NCI-H1436 (cell line): Measurements from ENCODE around the gene CHRNG.
"Not testable (repeated sequence)": the region's sequence is repeated elsewhere in the genome, so short reads cannot be mapped to it uniquely, and the experiment has no call there.

ENCODE experiments used
- DNase-seq: peaks from one replicate; lab custom pipeline; 2025; lab: John Stamatoyannopoulos, UW

The CHRNG gene

DNA sequence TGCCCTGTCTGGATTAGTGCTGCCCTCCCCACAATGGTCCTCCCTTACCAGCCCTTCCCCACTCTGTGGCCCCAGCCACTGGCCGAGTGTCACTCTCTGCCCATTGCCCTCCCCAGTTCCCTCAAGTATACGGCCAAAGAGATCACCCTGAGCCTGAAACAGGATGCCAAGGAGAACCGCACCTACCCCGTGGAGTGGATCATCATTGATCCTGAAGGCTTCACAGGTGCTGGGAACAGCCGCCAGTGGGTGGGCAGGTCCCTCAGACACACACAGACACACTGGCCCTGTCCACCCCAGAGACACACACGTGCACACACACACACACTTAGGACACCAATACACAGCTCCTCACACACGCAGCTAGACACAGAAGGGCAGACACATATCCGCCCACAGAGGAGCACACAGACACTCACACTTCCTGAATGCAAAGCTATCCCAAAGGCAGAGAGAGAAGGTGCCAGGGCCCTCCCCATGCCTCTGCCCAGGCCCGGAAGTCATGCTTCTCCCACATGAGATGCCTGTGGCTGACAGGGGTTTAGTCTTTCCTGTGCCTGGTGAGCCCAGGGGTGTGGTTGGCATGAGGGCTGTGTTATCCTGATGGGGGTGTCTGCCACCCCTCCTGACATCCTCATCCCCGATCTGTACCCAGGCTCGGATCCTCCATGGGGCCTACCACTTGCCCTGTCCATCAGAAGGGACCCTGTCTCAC lies 10.6 kb upstream of the CHRNG start:
- no peak for DNase-seq

DNA sequence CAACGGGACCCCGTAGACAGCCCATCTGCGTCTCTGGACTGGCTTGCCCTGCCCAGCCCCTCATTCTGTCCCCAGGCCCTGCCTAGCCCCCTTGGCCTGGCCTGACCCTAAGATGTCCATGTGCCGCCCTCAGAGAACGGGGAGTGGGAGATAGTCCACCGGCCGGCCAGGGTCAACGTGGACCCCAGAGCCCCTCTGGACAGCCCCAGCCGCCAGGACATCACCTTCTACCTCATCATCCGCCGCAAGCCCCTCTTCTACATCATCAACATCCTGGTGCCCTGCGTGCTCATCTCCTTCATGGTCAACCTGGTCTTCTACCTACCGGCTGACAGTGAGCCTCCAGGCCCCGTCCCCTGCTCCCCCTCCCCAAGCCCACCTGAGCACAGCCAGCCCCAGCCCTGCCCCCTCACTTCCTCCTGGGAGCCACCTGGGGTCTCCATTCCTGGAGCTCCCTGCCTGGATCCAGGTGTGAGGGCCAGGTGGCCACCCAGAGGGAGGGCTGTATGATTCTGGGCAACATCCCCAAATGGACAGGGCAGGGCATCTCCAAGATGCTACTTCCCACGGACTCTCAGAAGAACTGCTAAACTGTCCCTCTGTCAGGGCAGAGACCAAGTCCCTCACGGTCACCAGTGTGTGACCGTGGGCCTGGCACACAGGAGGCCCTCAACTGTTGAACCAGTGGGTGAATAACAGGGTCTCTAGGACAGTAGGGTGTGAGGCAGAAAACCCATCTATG lies 9.5 kb upstream of the CHRNG start:
- no peak for DNase-seq

DNA sequence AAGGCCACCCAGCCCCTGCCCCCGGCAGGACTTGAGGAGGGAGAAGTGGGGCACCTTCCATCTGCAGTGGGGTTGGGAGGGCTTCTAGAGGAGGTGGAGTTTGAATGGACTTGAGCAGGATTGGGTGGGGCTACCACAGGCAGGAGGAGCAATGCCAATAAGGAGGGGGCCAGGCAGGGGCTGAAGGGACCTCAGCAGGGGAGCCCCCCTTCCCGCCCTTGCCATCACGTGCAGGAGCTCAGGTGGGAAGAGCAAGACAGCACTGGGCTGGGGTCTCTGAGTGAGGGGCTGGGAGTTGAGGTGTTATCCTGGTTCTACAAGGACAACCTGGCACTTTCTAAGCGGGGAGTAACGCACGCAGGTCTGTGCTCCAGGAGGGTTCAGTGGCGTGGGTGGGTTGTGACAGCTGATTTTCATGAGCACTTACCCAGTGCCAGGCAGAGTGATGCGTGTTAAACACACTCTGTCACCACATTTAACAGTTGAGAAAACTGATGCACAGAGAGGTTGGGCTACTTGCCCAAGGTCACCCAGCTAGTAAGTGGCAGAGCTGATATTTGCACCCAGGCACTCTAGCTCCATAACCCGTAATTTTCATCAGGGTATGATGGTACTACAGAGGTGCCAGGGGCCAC lies 8.7 kb upstream of the CHRNG start:
- no peak for DNase-seq

DNA sequence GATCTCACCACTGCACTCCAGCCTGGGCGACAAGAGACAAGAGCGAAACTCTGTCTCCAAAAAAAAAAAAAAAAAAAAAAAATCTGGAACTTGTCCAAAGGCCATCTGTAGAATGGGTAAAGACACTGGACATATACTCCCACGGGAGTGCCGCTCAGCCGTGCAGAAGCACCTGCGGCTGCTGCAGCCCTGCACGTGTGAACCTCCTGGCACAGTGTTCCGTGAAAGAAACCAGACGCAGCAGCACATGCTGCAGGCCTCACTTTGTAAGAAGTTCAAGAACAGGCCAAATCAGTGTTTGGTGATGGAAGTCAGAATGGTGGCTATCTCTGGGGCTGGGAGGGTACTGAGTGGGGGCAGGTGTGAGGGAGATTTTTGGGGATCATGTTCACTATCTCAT lies 7.1 kb upstream of the CHRNG start:
- DNase-seq = peak; percentile 12

DNA sequence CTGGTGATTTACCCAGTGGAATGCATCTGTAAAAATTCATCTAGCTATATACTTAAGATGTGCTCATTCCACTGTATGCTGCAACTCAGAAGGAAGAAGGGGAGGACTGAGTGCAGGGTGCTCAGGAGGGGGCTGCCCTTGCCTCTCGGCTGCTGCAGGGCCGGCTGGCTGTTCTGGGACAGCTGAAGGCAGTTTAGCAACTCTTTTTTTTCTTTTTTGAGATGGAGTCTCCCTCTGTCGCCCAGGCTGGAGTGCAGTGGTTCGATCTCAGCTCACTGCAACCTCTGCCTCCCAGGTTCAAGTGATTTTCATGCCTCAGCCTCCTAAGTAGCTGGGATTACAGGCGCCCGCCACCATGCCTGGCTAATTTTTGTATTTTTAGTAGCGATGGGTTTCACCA lies 6.7 kb upstream of the CHRNG start:
- not testable (repeated sequence) for DNase-seq

DNA sequence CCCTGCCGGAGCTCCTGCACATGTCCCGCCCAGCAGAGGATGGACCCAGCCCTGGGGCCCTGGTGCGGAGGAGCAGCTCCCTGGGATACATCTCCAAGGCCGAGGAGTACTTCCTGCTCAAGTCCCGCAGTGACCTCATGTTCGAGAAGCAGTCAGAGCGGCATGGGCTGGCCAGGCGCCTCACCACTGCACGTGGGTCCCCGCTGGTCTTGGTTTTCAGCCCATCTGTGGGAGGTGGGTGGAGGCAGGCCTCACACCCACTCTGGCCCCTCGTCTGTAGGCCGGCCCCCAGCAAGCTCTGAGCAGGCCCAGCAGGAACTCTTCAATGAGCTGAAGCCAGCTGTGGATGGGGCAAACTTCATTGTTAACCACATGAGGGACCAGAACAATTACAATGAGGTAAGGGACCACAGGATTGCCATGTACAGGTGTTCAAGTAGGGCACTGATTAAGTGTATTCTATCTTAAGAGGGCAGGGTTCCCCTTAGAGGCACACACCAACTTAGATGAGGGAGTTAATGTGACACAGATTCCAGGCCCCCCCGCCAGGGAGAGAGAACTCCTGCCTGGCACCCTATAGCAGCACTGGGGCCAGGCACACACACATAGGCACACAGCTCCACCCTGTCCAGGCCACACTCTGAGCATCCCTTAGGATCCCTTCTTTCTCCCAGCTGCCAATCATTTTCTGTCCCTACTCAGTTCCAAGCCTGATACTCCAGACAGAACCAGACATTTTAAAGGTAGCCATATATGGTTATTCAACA lies 5.4 kb upstream of the CHRNG start:
- no peak for DNase-seq

DNA sequence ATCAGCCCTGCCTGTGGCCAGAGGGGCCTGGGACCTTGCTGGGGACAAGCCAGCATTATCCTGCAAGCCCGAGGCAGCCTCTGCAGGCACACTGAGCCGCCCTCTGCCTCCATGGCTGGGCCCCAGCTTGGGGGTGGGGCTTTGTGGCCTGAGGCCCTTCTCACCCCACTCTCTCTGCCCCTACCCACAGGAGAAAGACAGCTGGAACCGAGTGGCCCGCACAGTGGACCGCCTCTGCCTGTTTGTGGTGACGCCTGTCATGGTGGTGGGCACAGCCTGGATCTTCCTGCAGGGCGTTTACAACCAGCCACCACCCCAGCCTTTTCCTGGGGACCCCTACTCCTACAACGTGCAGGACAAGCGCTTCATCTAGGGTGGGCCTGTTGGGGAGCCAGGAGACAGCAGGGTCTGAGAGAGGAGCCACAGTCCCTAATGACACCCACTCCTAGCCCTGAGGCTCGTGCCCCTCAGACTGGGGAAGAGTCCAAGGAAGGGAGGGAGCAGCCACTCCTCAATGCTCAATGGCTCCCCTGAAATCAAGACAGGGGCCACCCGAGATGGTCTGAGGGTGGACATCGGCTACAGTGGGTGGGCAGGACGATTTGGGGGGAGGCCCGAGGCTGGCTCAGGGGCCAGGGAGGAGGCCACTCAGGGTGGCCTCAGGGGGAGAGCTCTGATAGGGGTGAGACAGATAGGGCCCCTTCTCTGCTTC lies 4.4 kb upstream of the CHRNG start:
- DNase-seq = no peak

DNA sequence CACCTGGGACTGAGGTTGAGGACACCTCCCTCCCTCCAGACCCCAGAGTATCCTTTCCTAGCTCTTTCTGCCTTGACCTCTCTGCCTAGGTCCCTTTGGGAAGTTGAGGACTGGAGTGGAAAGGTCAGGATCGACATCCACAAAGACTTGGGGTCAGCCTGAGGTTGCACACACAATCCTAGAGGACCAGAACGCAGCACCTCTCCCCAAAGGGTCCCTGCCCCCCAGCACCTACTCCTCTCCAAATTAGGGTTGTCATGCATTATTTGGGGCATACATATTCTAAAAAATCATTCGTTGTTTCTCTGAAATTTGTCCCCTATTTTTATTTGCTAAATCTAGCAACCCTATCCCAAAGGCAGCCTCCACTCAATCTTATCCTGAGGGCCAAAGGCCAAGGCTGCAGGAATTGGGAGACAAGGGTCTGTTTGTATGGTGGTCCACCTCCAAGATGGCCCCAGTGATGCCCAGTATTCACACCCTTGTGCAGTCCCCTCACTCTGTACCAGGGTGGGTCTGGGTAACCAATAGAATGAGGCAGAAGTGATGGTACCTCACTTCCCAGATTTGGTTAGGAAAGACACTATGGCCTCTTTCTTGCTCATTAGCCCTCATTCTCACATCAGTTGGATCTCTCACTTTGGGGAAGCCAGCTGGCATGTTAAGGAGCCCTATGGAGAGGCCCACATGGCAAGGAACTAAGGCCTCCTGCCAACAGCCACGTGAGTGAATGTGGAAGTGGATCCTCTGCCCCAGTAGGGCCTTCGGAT lies 3.5 kb upstream of the CHRNG start:
- no peak for DNase-seq

DNA sequence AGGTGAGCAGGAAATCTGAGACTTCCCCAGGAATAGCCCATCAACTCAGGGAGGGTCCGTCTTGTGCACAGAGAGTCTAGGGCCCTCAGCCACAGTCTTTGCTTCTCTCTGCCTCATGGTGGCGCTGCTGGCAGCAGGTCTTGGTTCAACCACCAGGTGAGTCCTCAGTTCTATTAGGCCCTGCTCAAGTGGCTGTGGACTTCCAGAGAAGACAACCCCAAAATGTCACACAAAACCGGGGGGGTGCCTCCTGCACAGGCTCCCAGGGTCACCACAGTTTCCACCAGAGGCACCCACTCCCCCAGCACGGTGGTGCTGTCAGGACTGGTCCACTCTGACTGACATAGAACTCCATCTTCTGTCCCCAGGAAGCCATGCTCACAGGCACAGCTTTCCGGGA lies 2.4 kb upstream of the CHRNG start:
- DNase-seq = no peak

DNA sequence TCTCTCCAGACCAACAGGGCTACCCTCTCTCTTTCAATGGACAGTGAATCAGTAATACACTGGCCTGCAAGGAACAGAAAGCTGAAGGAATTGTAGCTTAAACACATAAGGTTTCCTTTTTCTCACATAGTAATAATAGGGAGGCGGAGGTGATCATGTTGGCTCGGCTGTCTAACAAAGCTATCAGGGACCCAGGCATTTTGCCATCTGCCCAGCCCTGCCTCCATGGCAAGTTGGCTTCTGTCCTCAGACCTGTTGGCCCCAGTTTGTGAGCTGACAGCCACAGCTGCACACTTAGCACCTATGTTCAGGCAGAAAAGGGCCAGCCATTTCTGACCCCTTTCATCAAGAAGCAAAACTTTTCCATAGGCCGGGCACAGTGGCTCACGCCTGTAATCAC lies 2.0 kb upstream of the CHRNG start:
- no peak for DNase-seq

DNA sequence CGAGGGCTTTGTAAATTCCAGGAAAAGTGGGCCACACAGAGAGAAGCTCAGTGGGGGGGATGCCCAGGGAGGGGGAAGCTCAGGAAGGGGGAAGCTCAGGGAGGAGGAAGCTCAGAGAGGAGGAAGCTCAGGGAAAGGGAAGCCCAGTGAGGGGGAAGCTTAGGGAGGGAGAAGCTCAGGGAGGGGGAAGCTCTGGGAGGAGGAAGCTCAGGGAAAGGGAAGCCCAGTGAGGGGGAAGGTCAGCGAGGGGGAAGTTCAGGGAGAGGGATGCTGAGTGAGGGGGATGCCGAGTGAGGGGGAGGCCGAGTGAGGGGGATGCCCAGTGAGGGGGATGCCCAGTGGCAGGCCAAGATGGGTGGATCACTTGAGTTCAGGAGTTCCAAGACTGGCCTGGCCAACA lies 821 bp upstream of the CHRNG start:
- DNase-seq = no peak

DNA sequence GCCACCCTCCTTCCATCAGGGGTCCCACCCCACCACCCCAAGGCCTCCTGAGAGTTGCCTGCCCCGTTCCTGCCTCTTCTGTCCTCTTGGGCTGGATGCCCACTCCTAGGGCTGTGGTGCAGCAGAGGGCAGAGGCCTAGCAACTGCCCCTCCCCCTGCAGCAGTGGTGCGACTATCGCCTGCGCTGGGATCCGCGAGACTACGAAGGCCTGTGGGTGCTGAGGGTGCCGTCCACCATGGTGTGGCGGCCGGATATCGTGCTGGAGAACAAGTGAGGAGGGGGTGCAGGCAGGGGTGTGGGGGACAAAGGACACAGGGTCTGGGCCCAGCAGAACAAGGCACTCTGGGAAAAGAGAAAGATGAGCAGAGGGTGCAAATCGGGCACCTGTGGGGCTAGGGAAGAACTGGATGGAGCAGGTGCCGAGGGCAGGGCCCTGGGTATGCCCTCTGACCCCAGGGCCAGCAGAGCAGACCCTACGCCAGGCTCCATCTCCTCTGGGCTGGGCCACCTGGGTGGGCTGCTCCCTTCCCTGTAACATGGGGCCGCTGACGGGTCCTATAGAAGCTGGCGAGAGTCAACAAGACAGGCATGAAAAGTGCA lies 1.0 kb downstream of the CHRNG start:
- DNase-seq = no peak

DNA sequence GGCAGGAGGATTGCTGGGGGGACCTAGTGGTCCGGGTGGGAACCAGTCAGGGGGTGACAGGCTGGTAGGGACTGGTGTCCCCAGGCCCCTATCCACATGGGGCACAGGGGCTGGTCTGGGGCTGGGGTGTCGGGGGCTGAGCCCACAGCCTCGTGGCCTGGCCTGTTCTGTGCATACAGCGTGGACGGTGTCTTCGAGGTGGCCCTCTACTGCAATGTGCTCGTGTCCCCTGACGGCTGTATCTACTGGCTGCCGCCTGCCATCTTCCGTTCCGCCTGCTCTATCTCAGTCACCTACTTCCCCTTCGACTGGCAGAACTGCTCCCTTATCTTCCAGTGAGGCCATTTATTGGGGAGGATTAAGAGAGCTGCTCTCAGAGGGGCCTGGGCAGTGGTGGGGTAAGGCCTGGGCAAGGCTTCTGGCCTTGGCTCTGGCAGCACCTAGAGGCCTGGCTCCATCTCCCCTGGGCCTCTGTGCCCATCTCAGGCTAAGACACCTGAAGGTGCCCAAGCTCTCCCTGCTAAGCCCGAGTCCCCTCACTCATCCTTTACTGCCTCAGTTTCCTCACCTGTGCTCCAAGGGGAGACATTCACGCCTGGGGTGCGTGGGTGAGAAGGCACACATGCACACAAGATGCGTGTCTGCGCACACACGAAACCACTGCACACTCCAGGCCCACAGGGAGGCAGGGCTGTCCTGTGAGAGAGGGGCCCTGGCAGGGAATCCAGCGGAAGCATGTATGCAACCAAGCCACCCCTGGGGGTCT lies 1.9 kb downstream of the CHRNG start:
- DNase-seq = no peak

DNA sequence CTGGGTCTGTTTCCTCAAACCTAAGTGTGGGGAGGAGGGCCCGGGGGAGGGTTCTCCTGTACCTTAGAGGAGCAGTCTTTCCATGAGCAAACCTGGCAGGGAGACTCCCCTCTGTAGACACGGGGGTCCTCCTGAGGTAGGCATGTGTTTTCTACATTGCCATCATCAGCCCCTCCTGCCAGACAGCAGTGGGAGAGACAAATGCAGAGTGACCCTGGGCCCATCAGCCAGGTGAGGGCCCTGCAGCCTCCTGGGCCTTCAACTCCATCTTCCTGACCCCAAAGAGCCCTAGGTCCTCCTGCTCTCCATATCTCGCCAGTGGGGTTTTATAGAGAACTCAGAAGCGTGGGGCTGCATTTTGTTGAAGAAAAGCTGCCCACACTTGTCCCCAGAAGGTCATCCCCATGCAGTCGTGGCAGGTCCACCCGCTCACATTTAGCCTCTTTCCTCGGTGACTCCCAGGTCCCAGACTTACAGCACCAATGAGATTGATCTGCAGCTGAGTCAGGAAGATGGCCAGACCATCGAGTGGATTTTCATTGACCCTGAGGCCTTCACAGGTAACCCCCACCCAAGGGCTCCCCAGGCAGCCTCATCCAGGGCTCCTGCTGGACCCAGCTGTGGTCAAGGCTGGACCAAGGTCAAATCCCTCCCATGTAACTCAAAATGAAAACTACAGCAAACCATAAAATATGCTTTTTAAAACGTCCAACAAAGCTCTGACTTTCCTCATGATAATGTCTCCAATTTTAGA lies 2.6 kb downstream of the CHRNG start:
- DNase-seq = no peak

DNA sequence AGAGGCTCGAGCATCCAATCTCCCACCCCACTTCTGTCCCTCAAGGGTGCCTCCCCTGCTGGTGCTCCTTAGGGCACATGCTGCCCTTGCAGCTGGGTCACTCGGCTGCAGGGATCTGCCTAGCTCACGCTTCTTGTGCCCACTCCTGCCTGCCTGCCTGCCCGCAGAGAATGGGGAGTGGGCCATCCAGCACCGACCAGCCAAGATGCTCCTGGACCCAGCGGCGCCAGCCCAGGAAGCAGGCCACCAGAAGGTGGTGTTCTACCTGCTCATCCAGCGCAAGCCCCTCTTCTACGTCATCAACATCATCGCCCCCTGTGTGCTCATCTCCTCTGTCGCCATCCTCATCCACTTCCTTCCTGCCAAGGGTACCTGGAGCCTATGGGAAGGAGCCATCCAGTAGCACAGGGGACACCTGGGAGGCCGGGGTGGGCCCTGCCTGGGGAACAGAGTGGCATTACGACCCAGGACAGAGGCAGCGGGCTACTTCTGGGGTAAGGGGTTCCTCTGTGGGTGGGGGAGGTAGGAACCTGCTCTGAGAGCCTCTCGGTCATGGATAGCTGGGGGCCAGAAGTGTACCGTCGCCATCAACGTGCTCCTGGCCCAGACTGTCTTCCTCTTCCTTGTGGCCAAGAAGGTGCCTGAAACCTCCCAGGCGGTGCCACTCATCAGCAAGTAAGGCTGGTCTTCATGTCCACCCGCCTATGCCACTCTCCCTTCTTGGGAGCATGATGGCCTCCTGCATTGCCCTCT lies 3.4 kb downstream of the CHRNG start:
- no peak for DNase-seq

DNA sequence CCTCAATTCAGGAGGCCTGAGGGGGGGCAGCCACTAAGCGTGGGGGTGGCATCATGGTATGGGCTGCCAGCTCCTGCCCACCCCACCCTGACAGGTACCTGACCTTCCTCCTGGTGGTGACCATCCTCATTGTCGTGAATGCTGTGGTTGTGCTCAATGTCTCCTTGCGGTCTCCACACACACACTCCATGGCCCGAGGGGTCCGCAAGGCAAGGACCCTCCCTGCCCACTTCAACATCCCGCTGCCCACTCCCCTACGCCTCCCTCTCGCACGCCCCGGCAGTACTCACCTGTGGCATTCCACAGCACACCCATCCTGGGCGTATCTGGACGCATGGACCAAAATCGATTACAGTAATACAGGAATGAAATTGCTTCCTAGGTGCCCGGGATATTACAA lies 4.0 kb downstream of the CHRNG start:
- no peak for DNase-seq

DNA sequence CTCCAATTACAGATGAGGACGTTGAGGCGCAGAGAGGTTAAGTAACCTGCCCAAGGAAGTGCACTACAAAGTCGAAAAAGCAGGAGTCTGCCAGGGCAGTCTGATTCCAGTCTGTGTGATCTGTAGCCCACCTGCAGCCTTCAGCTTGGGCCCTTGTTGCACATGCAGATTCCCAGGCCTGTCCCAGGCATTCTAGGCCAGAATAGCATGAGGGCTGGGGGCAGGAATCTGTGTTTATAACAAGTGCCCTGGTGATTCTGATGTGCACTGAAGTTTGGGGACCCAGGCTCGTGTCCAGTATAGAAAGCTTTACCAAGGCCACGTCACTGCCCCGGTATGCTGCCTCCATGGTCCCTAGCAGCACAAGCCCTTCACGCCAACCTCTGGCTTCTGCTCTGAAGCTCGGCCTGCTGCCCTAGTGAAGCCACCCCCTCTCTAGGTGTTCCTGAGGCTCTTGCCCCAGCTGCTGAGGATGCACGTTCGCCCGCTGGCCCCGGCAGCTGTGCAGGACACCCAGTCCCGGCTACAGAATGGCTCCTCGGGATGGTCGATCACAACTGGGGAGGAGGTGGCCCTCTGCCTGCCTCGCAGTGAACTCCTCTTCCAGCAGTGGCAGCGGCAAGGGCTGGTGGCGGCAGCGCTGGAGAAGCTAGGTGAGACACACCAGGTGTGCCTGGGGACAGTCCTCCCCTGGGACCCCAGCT lies 4.6 kb downstream of the CHRNG start:
- no peak for DNase-seq

DNA sequence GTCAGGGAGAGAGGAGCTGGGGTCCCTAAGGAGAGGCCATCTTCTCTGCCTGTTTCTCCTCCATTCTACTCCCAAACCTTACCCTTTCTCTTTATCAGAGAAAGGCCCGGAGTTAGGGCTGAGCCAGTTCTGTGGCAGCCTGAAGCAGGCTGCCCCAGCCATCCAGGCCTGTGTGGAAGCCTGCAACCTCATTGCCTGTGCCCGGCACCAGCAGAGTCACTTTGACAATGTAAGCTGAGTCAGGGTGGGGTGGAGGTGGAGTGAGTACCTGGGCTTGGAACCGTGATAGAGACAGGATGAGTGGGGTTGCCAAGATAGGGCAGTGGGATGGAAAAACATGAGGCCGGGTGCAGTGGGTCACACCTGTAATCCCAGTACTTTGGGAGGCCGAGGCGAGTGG lies 5.2 kb downstream of the CHRNG start:
- DNase-seq = no peak
